Measurements from ENCODE around the gene ARMC12.

DNA sequence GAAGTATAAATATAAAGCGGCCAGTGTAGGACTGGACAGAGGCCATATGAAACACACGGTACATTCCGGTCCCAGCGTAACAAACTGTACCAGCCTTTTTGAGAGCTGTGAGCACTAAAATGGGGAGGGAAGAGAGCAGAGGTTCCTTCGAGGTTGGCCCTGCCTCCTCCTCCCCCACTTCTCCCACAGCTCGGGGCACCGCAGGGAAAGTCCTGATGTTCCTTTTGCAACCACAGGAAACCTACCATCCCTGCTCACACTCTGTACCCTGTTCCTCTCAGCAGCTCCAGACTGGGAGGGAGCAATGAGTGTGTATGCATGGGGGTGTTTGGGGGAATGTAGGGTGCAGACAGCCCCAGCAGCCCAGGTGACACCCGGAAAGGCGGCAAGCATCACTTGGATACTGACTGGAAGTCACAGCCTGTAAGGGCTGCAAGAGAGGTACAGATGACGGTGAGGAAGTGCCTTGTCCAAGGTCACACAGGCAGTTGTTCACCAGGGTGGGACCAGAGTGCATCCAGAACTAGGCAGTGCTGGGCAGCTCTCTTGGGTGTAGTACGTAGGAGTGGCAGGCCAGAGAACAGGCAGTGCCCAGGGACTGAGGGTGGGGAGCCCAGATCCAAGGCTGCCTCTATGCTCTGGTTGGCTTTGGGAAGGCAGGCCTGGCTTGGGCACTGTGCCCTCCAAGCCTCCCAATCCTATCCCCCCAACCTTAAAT is 11.0 kb upstream of the ARMC12 start:
- TF ChIP-seq, protein P1, sequence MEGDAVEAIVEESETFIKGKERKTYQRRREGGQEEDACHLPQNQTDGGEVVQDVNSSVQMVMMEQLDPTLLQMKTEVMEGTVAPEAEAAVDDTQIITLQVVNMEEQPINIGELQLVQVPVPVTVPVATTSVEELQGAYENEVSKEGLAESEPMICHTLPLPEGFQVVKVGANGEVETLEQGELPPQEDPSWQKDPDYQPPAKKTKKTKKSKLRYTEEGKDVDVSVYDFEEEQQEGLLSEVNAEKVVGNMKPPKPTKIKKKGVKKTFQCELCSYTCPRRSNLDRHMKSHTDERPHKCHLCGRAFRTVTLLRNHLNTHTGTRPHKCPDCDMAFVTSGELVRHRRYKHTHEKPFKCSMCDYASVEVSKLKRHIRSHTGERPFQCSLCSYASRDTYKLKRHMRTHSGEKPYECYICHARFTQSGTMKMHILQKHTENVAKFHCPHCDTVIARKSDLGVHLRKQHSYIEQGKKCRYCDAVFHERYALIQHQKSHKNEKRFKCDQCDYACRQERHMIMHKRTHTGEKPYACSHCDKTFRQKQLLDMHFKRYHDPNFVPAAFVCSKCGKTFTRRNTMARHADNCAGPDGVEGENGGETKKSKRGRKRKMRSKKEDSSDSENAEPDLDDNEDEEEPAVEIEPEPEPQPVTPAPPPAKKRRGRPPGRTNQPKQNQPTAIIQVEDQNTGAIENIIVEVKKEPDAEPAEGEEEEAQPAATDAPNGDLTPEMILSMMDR (conservative IDR thresholded peaks at IDR 0.05 in 1 of 2, IDR thresholded peaks at IDR 0.05 in 1 of 2; ENCODE audit: extremely low read depth in 1 of 2, insufficient read depth in 1 of 2, low read depth in 1 of 2, low read length in 2 of 2) = no peak
- no peak for TF ChIP-seq EZH2 (IDR thresholded peaks at IDR 0.05; ENCODE audit: borderline replicate concordance, low read length)
